Parathyroid adenoma (tissue), 2 donors: ENCODE data around the gene B3GALT6.

Experiments
- H2AFZ ChIP-seq: fragments of 300-600 bp; sonication (generic); one replicate; pipeline ENCODE4 v1.7.0; 2017; ENCODE audit warnings: antibody characterized with exemption, mild to moderate bottlenecking
- H3K27ac ChIP-seq: fragments of 300-600 bp; sonication (generic); one replicate; pipeline ENCODE4 v1.7.0; 2017
- H3K27me3 ChIP-seq: fragments of 300-600 bp; sonication (generic); one replicate; pipeline ENCODE4 v1.7.0; 2017; ENCODE audit warnings: low read length; ENCODE audit not compliant: control insufficient read depth, insufficient read depth
- H3K36me3 ChIP-seq: fragments of 300-600 bp; sonication (generic); one replicate; pipeline ENCODE4 v1.7.0; 2017; ENCODE audit warnings: low read length; ENCODE audit not compliant: control insufficient read depth, insufficient read depth
- H3K4me1 ChIP-seq: fragments of 300-600 bp; sonication (generic); one replicate; pipeline ENCODE4 v1.7.0; 2017; ENCODE audit warnings: control low read depth
- H3K4me2 ChIP-seq: fragments of 300-600 bp; sonication (generic); one replicate; pipeline ENCODE4 v1.7.0; 2017; ENCODE audit warnings: low read length
- H3K4me3 ChIP-seq: fragments of 300-600 bp; sonication (generic); one replicate; pipeline ENCODE4 v1.7.0; 2017; ENCODE audit warnings: low read depth, low read length
- H3K79me2 ChIP-seq: fragments of 300-600 bp; sonication (generic); one replicate; pipeline ENCODE4 v1.7.0; 2017; ENCODE audit warnings: control low read depth
- H3K9ac ChIP-seq: fragments of 300-600 bp; sonication (generic); one replicate; pipeline ENCODE4 v1.7.0; 2017; ENCODE audit warnings: mild to moderate bottlenecking
- H3K9me3 ChIP-seq: fragments of 300-600 bp; sonication (generic); one replicate; pipeline ENCODE4 v1.7.0; 2017; ENCODE audit warnings: low read length; ENCODE audit not compliant: control insufficient read depth
- TF ChIP-seq, protein P1 (sequence below): fragments of 300-600 bp; sonication (generic); IDR thresholded peaks from one replicate; pipeline ENCODE4 v1.7.0; 2017; ENCODE audit warnings: antibody characterized with exemption, mild to moderate bottlenecking
- donor health status: primary hyperparathyroidism.

The B3GALT6 gene

DNA sequence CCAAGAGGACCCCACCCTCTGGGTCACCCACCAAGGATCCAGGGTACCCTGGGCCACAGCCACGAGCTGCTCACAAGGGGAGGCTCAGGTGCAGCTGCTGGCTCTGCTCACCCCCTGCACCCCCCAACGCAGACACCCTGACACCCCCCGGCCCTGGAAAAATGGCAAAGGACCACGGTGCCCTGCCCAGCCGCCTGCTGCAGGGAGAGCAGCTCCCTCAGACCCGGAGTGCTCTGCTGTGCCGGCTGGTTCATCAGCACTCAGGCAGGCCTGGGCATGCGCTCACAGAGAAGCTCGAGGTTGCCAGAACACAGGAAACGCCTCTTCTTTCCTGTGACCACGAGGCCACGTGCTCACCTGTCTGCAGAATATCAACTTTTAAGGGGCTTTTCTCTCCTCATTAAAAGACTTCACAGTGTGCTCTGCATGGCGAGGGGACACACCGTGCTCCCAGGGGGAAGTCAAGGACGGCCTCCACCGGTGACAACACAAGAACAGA is 18.8 kb downstream of the B3GALT6 start:
- TF ChIP-seq, protein P1, sequence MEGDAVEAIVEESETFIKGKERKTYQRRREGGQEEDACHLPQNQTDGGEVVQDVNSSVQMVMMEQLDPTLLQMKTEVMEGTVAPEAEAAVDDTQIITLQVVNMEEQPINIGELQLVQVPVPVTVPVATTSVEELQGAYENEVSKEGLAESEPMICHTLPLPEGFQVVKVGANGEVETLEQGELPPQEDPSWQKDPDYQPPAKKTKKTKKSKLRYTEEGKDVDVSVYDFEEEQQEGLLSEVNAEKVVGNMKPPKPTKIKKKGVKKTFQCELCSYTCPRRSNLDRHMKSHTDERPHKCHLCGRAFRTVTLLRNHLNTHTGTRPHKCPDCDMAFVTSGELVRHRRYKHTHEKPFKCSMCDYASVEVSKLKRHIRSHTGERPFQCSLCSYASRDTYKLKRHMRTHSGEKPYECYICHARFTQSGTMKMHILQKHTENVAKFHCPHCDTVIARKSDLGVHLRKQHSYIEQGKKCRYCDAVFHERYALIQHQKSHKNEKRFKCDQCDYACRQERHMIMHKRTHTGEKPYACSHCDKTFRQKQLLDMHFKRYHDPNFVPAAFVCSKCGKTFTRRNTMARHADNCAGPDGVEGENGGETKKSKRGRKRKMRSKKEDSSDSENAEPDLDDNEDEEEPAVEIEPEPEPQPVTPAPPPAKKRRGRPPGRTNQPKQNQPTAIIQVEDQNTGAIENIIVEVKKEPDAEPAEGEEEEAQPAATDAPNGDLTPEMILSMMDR = no peak
- H3K4me2 ChIP-seq = no peak overlapping the region
- H3K36me3 ChIP-seq = no peaks in the 10 kb centered on the region
- H3K4me1 ChIP-seq = no peaks in the 10 kb centered on the region
- H3K4me3 ChIP-seq = no peak overlapping the region
- no peaks in the 10 kb centered on the region for H3K27me3 ChIP-seq
- H2AFZ ChIP-seq = no peak overlapping the region
- H3K27ac ChIP-seq = no peak overlapping the region
- H3K9ac ChIP-seq = no peak overlapping the region
- H3K9me3 ChIP-seq = no peaks in the 10 kb centered on the region
- no peaks in the 10 kb centered on the region for H3K79me2 ChIP-seq

DNA sequence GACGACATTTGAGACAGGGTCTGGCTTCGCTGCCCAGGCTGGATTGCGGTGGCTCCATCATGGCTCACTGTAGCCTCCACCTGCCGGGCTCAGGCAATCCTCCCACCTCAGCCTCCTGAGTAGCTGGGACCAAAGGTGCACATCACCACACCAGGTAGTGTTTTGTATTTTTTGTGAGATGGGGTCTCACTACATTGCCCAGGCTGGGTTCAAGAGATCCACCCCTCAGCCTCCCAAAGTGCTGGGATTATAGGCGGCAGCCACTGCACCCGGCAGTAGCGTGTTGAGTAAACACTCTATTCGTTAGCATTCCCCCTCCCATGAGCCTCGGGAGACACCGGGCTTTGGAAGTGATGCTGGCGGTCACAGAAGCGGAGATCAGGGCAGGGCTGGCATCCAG is 21.3 kb downstream of the B3GALT6 start:
- H3K9me3 ChIP-seq = no peaks in the 10 kb centered on the region
- TF ChIP-seq, protein P1 = no peak
- H3K4me3 ChIP-seq = no peak overlapping the region
- H3K36me3 ChIP-seq = no peaks in the 10 kb centered on the region
- no peak overlapping the region for H2AFZ ChIP-seq
- no peak overlapping the region for H3K9ac ChIP-seq
- no peaks in the 10 kb centered on the region for H3K27me3 ChIP-seq
- no peak overlapping the region for H3K27ac ChIP-seq
- no peak overlapping the region for H3K4me2 ChIP-seq
- H3K4me1 ChIP-seq = no peaks in the 10 kb centered on the region
- H3K79me2 ChIP-seq = no peaks in the 10 kb centered on the region

DNA sequence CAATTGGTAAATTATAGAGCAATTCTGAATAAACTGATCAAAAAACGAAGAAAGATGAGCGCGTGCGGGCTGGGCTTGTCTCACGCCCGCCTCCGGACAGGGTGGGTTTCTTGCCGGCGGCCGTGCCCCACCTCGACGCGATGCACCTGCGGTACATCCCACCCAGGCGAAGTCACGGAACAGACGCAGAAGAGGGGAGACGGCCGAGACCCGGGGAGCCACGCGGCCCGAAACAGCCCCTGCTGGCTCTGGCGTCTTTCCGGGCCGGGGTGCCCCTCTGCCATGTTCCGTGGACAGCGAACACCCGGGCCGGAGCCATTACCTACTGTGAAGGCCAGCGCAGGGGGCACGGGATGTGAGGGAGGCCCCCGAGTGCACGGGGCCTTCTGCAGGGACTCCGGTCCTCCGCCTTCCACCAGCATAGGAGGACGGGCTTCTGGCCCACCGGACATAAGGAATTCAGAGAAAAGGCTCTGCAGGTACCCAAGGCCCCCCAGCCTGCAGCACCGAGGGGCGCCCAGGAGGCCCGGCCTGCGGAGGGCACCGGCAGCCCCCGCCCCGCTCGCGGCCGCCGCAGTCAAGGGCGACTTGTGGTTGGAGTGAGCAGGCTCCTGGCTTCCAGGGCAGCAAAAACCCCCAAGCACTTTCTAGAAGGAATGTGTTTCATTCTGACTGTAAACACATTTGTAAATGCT is 22.1 kb downstream of the B3GALT6 start:
- Histone ChIP-seq H3K27ac (no peak overlapping the region), H3K36me3 (no peaks in the 10 kb centered on the region), H3K4me1 (no peaks in the 10 kb centered on the region), H3K9ac (no peak overlapping the region), H3K9me3 (no peaks in the 10 kb centered on the region), H3K27me3 (no peaks in the 10 kb centered on the region), H3K4me3 (no peak overlapping the region), H3K79me2 (no peaks in the 10 kb centered on the region), H2AFZ (no peak overlapping the region), H3K4me2 (no peak overlapping the region)
- TF ChIP-seq, protein P1 = no peak

DNA sequence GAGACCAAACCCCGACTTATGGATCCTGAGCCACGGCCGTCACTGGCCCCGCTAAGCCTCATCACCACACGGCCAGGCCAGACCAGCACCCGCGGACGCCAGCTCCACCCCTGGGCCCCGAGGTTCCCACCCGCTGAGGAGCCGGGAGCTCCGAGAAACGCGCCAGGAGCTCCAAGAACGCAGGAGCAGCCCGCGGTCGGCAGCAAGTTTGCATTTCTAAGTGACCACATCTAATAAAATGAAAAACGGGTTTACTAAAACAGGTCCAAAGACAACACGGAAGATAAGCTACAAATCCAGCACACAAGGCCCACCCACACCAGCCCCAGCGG is 22.6 kb downstream of the B3GALT6 start:
- no peak overlapping the region for H3K27ac ChIP-seq
- no peaks in the 10 kb centered on the region for H3K79me2 ChIP-seq
- TF ChIP-seq, protein P1 = no peak
- no peak overlapping the region for H2AFZ ChIP-seq
- no peak overlapping the region for H3K9ac ChIP-seq
- H3K27me3 ChIP-seq = no peaks in the 10 kb centered on the region
- H3K4me3 ChIP-seq = no peak overlapping the region
- H3K4me1 ChIP-seq = no peaks in the 10 kb centered on the region
- H3K9me3 ChIP-seq = no peaks in the 10 kb centered on the region
- H3K36me3 ChIP-seq = no peaks in the 10 kb centered on the region
- no peak overlapping the region for H3K4me2 ChIP-seq

DNA sequence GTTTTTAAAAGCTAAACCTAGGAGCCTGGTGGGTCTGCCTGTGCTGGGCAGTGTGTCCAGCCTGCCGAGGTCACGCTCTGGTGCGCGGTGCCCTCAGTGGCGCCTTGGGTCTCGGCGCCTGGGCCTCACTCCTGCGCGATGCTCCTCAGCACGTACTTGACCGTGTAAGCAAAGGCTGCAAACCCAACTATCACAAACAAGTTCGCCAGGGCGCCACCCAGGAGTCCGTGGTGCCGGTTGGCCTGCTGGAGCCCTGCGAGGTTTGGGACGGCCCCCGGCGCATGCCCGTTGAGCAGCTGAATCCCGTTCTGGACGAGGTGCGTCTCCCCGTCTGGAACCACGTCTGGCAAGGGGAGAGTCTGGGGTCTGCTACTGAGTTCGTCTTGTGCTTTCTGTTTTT is 23.0 kb downstream of the B3GALT6 start:
- Histone ChIP-seq H2AFZ (no peak overlapping the region), H3K27me3 (no peaks in the 10 kb centered on the region), H3K4me3 (no peak overlapping the region), H3K4me2 (no peak overlapping the region), H3K36me3 (no peaks in the 10 kb centered on the region), H3K4me1 (no peaks in the 10 kb centered on the region), H3K9ac (no peak overlapping the region), H3K27ac (no peak overlapping the region), H3K9me3 (no peaks in the 10 kb centered on the region), H3K79me2 (no peaks in the 10 kb centered on the region)
- TF ChIP-seq, protein P1 = no peak
